Activated naive CD8-positive, alpha-beta T cell treated with anti-CD3 and anti-CD28 coated beads for 36 hours (primary cell): ENCODE data around the gene COL4A2. TPM values are rescaled to one million over a fixed set of nuclear protein-coding genes. Genes with fewer than 3 reads are reported as not detected.

ENCODE experiments used
- DNase-seq: peaks from one replicate; pipeline ENCODE4 v3.0.0; 2021
- H3K27ac Mint-ChIP-seq: one replicate; pipeline ENCODE4 v1.8.0; 2022; ENCODE audit warnings: mild to moderate bottlenecking, moderate library complexity, mixed read lengths
- H3K27me3 Mint-ChIP-seq: one replicate; pipeline ENCODE4 v1.8.0; 2022; ENCODE audit warnings: mild to moderate bottlenecking, mixed read lengths
- H3K36me3 Mint-ChIP-seq: one replicate; pipeline ENCODE4 v1.8.0; 2021; ENCODE audit warnings: mild to moderate bottlenecking, mixed read lengths
- H3K4me1 Mint-ChIP-seq: one replicate; pipeline ENCODE4 v1.8.0; 2021; ENCODE audit warnings: mixed read lengths
- H3K4me3 Mint-ChIP-seq: one replicate; pipeline ENCODE4 v1.8.0; 2022; ENCODE audit warnings: mild to moderate bottlenecking, moderate library complexity, mixed read lengths
- H3K9me3 Mint-ChIP-seq: one replicate; pipeline ENCODE4 v1.8.0; 2022; ENCODE audit warnings: mixed read lengths
- total RNA-seq, 2 experiments: library from RNA; stranded (reverse); gene quantifications; one replicate each; pipeline ENCODE4 v1.2.3, GENCODE V29; 2021

COL4A2 gene
- total RNA-seq, 2 experiments from 2014 or later = not detected

GRCh38 chr13:110463871-110464510, 156.9 kb downstream of the COL4A2 start:
- Mint-ChIP-seq H3K27ac (no peak overlapping the region), H3K4me1 (no peaks in the 10 kb centered on the region), H3K4me3 (no peak overlapping the region), H3K36me3 (no peaks in the 10 kb centered on the region), H3K27me3 (peaks cover 10% of the 10 kb centered on the region), H3K9me3 (no peaks in the 10 kb centered on the region)
- no peak for DNase-seq

- H3K27me3 Mint-ChIP-seq = peaks cover 10% of the 10 kb centered on the region
- H3K4me3 Mint-ChIP-seq = no peak overlapping the region
- H3K36me3 Mint-ChIP-seq = no peaks in the 10 kb centered on the region
- H3K27ac Mint-ChIP-seq = no peak overlapping the region
- H3K9me3 Mint-ChIP-seq = no peaks in the 10 kb centered on the region
- no peak for DNase-seq
- no peaks in the 10 kb centered on the region for H3K4me1 Mint-ChIP-seq
These were observed 157.7 kb downstream of the COL4A2 start for GRCh38 chr13:110464556-110465333.

- no peak for DNase-seq
- Mint-ChIP-seq H3K9me3 (no peaks in the 10 kb centered on the region), H3K27me3 (peaks cover 9% of the 10 kb centered on the region), H3K27ac (no peak overlapping the region), H3K4me1 (no peaks in the 10 kb centered on the region), H3K4me3 (no peak overlapping the region), H3K36me3 (no peaks in the 10 kb centered on the region)
These were observed 158.6 kb downstream of the COL4A2 start for GRCh38 chr13:110465696-110466095.

- H3K27me3 Mint-ChIP-seq = peaks cover 14% of the 10 kb centered on the region
- no peak overlapping the region for H3K4me3 Mint-ChIP-seq
- H3K4me1 Mint-ChIP-seq = no peaks in the 10 kb centered on the region
- H3K36me3 Mint-ChIP-seq = no peaks in the 10 kb centered on the region
- H3K27ac Mint-ChIP-seq = no peak overlapping the region
- DNase-seq = no peak
- H3K9me3 Mint-ChIP-seq = no peaks in the 10 kb centered on the region
These were observed 159.3 kb downstream of the COL4A2 start for GRCh38 chr13:110466266-110466915.

GRCh38 chr13:110467516-110468110, 160.5 kb downstream of the COL4A2 start:
- Mint-ChIP-seq H3K36me3 (no peaks in the 10 kb centered on the region), H3K4me1 (peaks cover 3% of the 10 kb centered on the region), H3K4me3 (no peak overlapping the region), H3K27ac (no peak overlapping the region), H3K27me3 (peaks cover 17% of the 10 kb centered on the region), H3K9me3 (no peaks in the 10 kb centered on the region)
- DNase-seq = no peak

- peaks cover 3% of the 10 kb centered on the region for H3K4me1 Mint-ChIP-seq
- H3K9me3 Mint-ChIP-seq = no peaks in the 10 kb centered on the region
- H3K36me3 Mint-ChIP-seq = no peaks in the 10 kb centered on the region
- peaks cover 17% of the 10 kb centered on the region for H3K27me3 Mint-ChIP-seq
- H3K4me3 Mint-ChIP-seq = no peak overlapping the region
- no peak for DNase-seq
- no peak overlapping the region for H3K27ac Mint-ChIP-seq
These were observed 162.0 kb downstream of the COL4A2 start for GRCh38 chr13:110468986-110469495.

GRCh38 chr13:110469597-110469996, 162.5 kb downstream of the COL4A2 start:
- Mint-ChIP-seq H3K27me3 (peaks cover 17% of the 10 kb centered on the region), H3K9me3 (no peaks in the 10 kb centered on the region), H3K4me3 (no peak overlapping the region), H3K4me1 (peaks cover 3% of the 10 kb centered on the region), H3K27ac (no peak overlapping the region), H3K36me3 (no peaks in the 10 kb centered on the region)
- no peak for DNase-seq

- Mint-ChIP-seq H3K27ac (no peak overlapping the region), H3K36me3 (no peaks in the 10 kb centered on the region), H3K9me3 (no peaks in the 10 kb centered on the region), H3K27me3 (peaks cover 17% of the 10 kb centered on the region), H3K4me3 (no peak overlapping the region), H3K4me1 (peaks cover 3% of the 10 kb centered on the region)
- no peak for DNase-seq
These were observed 163.4 kb downstream of the COL4A2 start for GRCh38 chr13:110470272-110471009.

- no peaks in the 10 kb centered on the region for H3K36me3 Mint-ChIP-seq
- no peak for DNase-seq
- H3K4me3 Mint-ChIP-seq = no peak overlapping the region
- no peak overlapping the region for H3K27ac Mint-ChIP-seq
- H3K27me3 Mint-ChIP-seq = peaks cover 21% of the 10 kb centered on the region
- no peaks in the 10 kb centered on the region for H3K9me3 Mint-ChIP-seq
- H3K4me1 Mint-ChIP-seq = peaks cover 3% of the 10 kb centered on the region
These were observed 164.2 kb downstream of the COL4A2 start for GRCh38 chr13:110471156-110471832.

- Mint-ChIP-seq H3K27ac (no peak overlapping the region), H3K27me3 (peaks cover 21% of the 10 kb centered on the region), H3K4me1 (peaks cover 3% of the 10 kb centered on the region), H3K4me3 (no peak overlapping the region), H3K36me3 (no peaks in the 10 kb centered on the region), H3K9me3 (no peaks in the 10 kb centered on the region)
- peak; percentile 29 for DNase-seq
These were observed 164.7 kb downstream of the COL4A2 start for GRCh38 chr13:110471833-110472162.

- Mint-ChIP-seq H3K36me3 (no peaks in the 10 kb centered on the region), H3K4me3 (no peak overlapping the region), H3K9me3 (no peaks in the 10 kb centered on the region), H3K4me1 (peaks cover 3% of the 10 kb centered on the region), H3K27ac (no peak overlapping the region), H3K27me3 (peaks cover 21% of the 10 kb centered on the region)
- no peak for DNase-seq
These were observed 165.9 kb downstream of the COL4A2 start for GRCh38 chr13:110472904-110473563.

- no peaks in the 10 kb centered on the region for H3K9me3 Mint-ChIP-seq
- H3K4me3 Mint-ChIP-seq = no peak overlapping the region
- no peaks in the 10 kb centered on the region for H3K36me3 Mint-ChIP-seq
- peaks cover 21% of the 10 kb centered on the region for H3K27me3 Mint-ChIP-seq
- peaks cover 3% of the 10 kb centered on the region for H3K4me1 Mint-ChIP-seq
- no peak for DNase-seq
- H3K27ac Mint-ChIP-seq = no peak overlapping the region
These were observed 167.6 kb downstream of the COL4A2 start for GRCh38 chr13:110474713-110475112.

GRCh38 chr13:110475117-110475516, 168.0 kb downstream of the COL4A2 start:
- peaks cover 18% of the 10 kb centered on the region for H3K27me3 Mint-ChIP-seq
- peaks cover 3% of the 10 kb centered on the region for H3K4me1 Mint-ChIP-seq
- no peak overlapping the region for H3K27ac Mint-ChIP-seq
- DNase-seq = no peak
- H3K9me3 Mint-ChIP-seq = no peaks in the 10 kb centered on the region
- no peaks in the 10 kb centered on the region for H3K36me3 Mint-ChIP-seq
- H3K4me3 Mint-ChIP-seq = no peak overlapping the region
